Lower lobe of right lung (tissue), 2 donors: Measurements from ENCODE around the gene STK40. TPM values are rescaled to one million over a fixed set of nuclear protein-coding genes. Genes with fewer than 3 reads are reported as not detected.

ENCODE experiments used
- ATAC-seq, 2 donors: fragments of 200-7000 bp; cut with Tn5 transposase; one replicate each; pipeline ENCODE4 v1.9.1; 2020 to 2022; ENCODE audit warnings: mild to moderate bottlenecking in 2 of 2, moderate library complexity in 2 of 2
- DNase-seq: peaks from one replicate; pipeline ENCODE4 v3.0.0-alpha.2; 2020
- H3K27ac ChIP-seq: fragments of 200-600 bp; one replicate; pipeline ENCODE4 v1.8.0; 2022
- H3K27me3 ChIP-seq: fragments of 200-600 bp; one replicate; pipeline ENCODE4 v1.8.0; 2022; ENCODE audit warnings: low read depth
- H3K36me3 ChIP-seq: fragments of 200-600 bp; one replicate; pipeline ENCODE4 v1.8.0; 2022; ENCODE audit warnings: mild to moderate bottlenecking
- H3K4me1 ChIP-seq: fragments of 200-600 bp; one replicate; pipeline ENCODE4 v1.8.0; 2022
- H3K4me3 ChIP-seq: fragments of 200-600 bp; one replicate; pipeline ENCODE4 v1.8.0; 2022; ENCODE audit warnings: mild to moderate bottlenecking
- H3K9me3 ChIP-seq: fragments of 200-600 bp; one replicate; pipeline ENCODE4 v1.8.0; 2022
- intact Hi-C: fragments of 100-400 bp; cut with DNase I; formaldehyde crosslinking; loops from one replicate; pipeline ENCODE4 v1.11.0; 2022
- total RNA-seq: library from RNA; stranded (reverse); fragmentation: NEBNext Ultra II Directional; extraction: Animal tissue kit (Norgen Biotek cat#: 25700); gene quantifications from one replicate; pipeline ENCODE4 v1.2.1, GENCODE V29; 2021
- TF ChIP-seq, protein P1 (sequence below): fragments of 200-600 bp; IDR thresholded peaks from one replicate; pipeline ENCODE4 v1.8.0; 2022; ENCODE audit warnings: antibody characterized with exemption, mild to moderate bottlenecking
- donor health status: DM: no; HTN: yes; CAD: no; lungs with severe emphysema.

Gene STK40
- total RNA-seq, 1 donor from 2014 or later = 74.2 TPM

DNA sequence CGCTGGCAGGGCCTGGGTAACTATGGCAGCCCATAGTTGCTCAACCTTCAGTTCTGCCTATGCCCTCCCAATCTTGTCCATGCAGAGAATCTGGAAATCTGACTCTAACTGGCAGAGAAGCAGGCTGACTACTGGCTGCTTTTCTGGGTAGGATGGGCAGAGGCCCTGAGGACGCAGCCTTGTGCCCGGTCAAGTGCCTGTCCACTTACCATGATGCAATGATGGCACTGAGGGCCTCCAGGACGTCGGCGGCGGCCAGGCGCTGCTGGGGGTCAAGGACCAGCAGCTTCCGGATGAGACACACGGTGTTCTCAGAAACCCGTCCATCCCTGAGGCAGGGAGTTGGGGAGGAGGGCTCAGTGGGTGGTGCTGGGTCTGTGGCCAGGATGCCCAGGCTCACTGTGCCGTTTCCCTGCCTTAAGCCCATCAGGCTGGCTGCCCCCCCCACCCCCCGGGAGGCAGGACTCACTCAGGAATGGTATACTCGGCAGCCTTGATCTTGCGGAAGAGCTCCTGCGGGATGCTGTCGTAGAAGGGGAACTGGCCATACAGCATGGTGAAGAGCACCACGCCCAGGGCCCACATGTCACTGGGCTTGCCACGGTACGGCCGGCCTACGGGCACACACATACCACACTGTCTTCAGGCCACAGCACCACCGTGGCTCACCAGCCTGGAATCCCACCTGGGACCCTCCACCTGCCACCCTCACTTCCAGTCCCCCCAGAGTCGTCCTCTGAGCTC is 41.9 kb downstream of the STK40 start:
- Histone ChIP-seq H3K4me3 (no peak overlapping the region), H3K36me3 (peaks cover 88% of the 10 kb centered on the region), H3K27me3 (no peaks in the 10 kb centered on the region), H3K4me1 (peaks cover 12% of the 10 kb centered on the region), H3K9me3 (no peaks in the 10 kb centered on the region), H3K27ac (no peak overlapping the region)
- intact Hi-C loops = loop anchor here (5.0 kb wide), 1 partner anchor 78 kb away; no protein-coding TSS in a partner anchor
- DNase-seq = no peak
- ATAC-seq = no peak
- TF ChIP-seq, protein P1, sequence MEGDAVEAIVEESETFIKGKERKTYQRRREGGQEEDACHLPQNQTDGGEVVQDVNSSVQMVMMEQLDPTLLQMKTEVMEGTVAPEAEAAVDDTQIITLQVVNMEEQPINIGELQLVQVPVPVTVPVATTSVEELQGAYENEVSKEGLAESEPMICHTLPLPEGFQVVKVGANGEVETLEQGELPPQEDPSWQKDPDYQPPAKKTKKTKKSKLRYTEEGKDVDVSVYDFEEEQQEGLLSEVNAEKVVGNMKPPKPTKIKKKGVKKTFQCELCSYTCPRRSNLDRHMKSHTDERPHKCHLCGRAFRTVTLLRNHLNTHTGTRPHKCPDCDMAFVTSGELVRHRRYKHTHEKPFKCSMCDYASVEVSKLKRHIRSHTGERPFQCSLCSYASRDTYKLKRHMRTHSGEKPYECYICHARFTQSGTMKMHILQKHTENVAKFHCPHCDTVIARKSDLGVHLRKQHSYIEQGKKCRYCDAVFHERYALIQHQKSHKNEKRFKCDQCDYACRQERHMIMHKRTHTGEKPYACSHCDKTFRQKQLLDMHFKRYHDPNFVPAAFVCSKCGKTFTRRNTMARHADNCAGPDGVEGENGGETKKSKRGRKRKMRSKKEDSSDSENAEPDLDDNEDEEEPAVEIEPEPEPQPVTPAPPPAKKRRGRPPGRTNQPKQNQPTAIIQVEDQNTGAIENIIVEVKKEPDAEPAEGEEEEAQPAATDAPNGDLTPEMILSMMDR = no peak

GRCh38 chr1:36342426-36343185 is 43.1 kb downstream of the STK40 start:
- peak; percentile 70 for DNase-seq

GRCh38 chr1:36341626-36342320 is 44.0 kb downstream of the STK40 start:
- intact Hi-C loops = loop anchor here (5.0 kb wide), 1 partner anchor 81 kb away; no protein-coding TSS in a partner anchor
- H3K4me1 ChIP-seq = peaks cover 19% of the 10 kb centered on the region
- no peak overlapping the region for H3K27ac ChIP-seq
- H3K4me3 ChIP-seq = no peak overlapping the region
- no peak for DNase-seq
- H3K27me3 ChIP-seq = no peaks in the 10 kb centered on the region
- no peaks in the 10 kb centered on the region for H3K9me3 ChIP-seq
- no peak for ATAC-seq
- TF ChIP-seq, protein P1 = no peak
- peaks cover 68% of the 10 kb centered on the region for H3K36me3 ChIP-seq

More at GRCh38 chr1:36342426-36343185, 43.1 kb downstream of the STK40 start:
- no peaks in the 10 kb centered on the region for H3K9me3 ChIP-seq
- H3K36me3 ChIP-seq = peaks cover 76% of the 10 kb centered on the region
- no peaks in the 10 kb centered on the region for H3K27me3 ChIP-seq
- H3K4me3 ChIP-seq = no peak overlapping the region
- intact Hi-C loops = loop anchor here (5.0 kb wide), 1 partner anchor 80 kb away; no protein-coding TSS in a partner anchor
- peaks cover 19% of the 10 kb centered on the region for H3K4me1 ChIP-seq
- H3K27ac ChIP-seq = peak overlapping the region; percentile 54
- TF ChIP-seq, protein P1 = peak; percentile 75
- ATAC-seq = peak; percentile 76 to 83

DNA sequence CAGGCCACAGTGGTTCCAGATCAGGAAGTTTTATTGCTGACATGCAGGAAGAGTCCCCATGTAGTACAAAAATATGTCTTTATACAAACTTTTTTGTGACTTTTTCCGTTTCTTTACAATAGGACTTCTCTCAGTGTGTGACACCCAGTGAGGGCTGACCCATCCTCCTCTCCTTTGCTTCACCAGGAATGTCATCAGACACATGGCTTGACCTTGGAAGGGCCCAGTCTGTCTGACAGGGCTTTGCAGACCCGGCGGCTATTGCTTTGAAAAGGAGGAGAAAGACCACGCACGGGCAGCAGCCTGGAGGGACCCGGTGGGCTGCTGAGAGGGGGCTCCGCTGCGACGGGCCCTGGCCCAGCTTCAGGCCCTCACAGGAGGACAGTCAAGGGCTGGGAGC is 46.1 kb downstream of the STK40 start:
- ATAC-seq (no peak), DNase-seq (no peak)
- H3K27ac ChIP-seq = no peak overlapping the region
- H3K4me1 ChIP-seq = peaks cover 19% of the 10 kb centered on the region
- peaks cover 48% of the 10 kb centered on the region for H3K36me3 ChIP-seq
- H3K27me3 ChIP-seq = no peaks in the 10 kb centered on the region
- TF ChIP-seq, protein P1 = no peak
- intact Hi-C loops = loop anchor here (5.0 kb wide), 1 partner anchor 83 kb away; no protein-coding TSS in a partner anchor
- no peak overlapping the region for H3K4me3 ChIP-seq
- H3K9me3 ChIP-seq = no peaks in the 10 kb centered on the region

DNA sequence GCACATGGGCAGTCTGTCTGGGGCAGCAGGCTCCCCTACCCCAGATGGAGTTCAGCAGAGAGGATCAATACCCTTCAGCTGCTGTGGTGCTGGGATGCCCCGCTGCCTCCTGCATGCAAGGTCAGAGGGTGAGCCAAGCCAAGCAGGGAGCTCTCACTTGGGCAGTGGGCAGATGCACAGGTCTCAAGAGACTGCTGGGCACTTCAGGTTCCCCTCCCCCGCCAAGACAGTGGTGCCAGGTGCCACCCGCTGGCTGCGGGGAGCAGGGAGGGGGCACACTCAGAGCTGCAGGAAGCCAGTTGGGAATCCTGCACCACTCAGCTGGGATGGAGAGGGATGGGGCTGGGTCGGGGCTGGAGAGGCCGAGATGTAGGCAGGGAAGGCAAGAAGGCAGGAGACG is 46.5 kb downstream of the STK40 start:
- Histone ChIP-seq H3K4me3 (no peak overlapping the region), H3K27me3 (no peaks in the 10 kb centered on the region), H3K4me1 (peaks cover 19% of the 10 kb centered on the region), H3K27ac (no peak overlapping the region), H3K9me3 (no peaks in the 10 kb centered on the region), H3K36me3 (peaks cover 44% of the 10 kb centered on the region)
- DNase-seq (no peak), ATAC-seq (no peak)
- intact Hi-C loops = no loop called here
- TF ChIP-seq, protein P1 = no peak
